Measurements from ENCODE around the gene YPEL2.
"Not testable (repeated sequence)": the region's sequence is repeated elsewhere in the genome, so short reads cannot be mapped to it uniquely, and the experiment has no call there.

YPEL2 gene, protein sequence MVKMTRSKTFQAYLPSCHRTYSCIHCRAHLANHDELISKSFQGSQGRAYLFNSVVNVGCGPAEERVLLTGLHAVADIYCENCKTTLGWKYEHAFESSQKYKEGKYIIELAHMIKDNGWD

GRCh38 chr17:59331129-59331928 is at the start of gene YPEL2:
Gene YPEL2, plus strand, starts transcription at chr17:59331655. Its CDS starts 21,755 bp downstream, at chr17:59353410.
- peak; percentile 98 for FAIRE-seq

GRCh38 chr17:59284317-59284716 is 47.1 kb upstream of the YPEL2 start:
- DNase-seq (ENCODE audit: insufficient read length, low spot score) (no peak), FAIRE-seq (no peak)

More at GRCh38 chr17:59331129-59331928, at the start of gene YPEL2:
- DNase-seq (ENCODE audit: insufficient read length, low spot score) = peak; percentile 100

DNA sequence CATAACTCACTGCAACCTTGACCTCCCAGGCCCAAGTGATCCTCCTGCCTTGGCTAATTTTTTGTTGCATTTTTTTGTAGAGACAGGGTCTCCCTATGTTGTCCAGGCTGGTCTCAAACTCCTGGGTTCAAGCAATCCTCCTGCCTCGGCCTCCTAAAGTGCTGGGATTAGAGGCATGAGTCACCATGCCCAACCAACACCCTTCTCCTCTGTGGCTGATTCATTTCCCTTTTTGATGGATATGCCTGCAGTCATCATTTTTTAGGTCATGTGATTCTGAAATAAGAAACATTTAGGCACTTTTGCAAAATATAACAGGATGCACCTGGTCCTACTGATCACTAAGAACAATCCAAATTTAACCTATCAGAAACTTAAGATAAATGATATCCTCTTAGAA is 44.0 kb upstream of the YPEL2 start:
- DNase-seq (ENCODE audit: insufficient read length, low spot score) (peak; percentile 62), FAIRE-seq (peak; percentile 38)

DNA sequence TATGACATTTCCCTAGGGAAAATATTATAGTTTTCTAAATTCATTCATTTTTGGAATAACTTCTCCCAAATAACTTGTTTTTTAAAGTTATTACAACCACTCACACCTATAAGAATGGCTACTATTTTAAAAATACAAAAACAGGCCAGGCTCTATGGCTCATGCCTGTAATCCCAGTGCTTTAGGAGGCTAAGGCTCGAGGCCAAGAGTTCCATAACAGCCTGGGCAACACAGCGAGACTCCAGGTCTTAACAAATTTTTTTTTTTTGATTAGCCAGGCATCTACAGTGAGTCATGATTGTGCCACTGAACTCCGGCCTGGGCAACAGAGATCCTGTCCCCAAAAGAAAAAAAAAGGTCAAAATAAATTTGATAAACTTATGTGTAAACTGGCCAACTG is 43.6 kb upstream of the YPEL2 start:
- no peak for FAIRE-seq

GRCh38 chr17:59289981-59290301 is 41.5 kb upstream of the YPEL2 start:
- no peak for DNase-seq (ENCODE audit: insufficient read length, low spot score)
- no peak for FAIRE-seq

More for the DNA sequence above, 43.6 kb upstream of the YPEL2 start:
- no peak for DNase-seq (ENCODE audit: insufficient read length, low spot score)

- not testable (repeated sequence) for FAIRE-seq; DNase-seq (ENCODE audit: insufficient read length, low spot score)
Measured at GRCh38 chr17:59290302-59290998, 41.0 kb upstream of the YPEL2 start.

- FAIRE-seq = no peak
- no peak for DNase-seq (ENCODE audit: insufficient read length, low spot score)
Measured at GRCh38 chr17:59292174-59292523, 39.3 kb upstream of the YPEL2 start.

GRCh38 chr17:59296190-59296589 is 35.3 kb upstream of the YPEL2 start:
- no peak for DNase-seq (ENCODE audit: insufficient read length, low spot score)
- no peak for FAIRE-seq

- FAIRE-seq = no peak
- DNase-seq (ENCODE audit: insufficient read length, low spot score) = no peak
Measured at GRCh38 chr17:59298521-59298920, 32.9 kb upstream of the YPEL2 start.

DNA sequence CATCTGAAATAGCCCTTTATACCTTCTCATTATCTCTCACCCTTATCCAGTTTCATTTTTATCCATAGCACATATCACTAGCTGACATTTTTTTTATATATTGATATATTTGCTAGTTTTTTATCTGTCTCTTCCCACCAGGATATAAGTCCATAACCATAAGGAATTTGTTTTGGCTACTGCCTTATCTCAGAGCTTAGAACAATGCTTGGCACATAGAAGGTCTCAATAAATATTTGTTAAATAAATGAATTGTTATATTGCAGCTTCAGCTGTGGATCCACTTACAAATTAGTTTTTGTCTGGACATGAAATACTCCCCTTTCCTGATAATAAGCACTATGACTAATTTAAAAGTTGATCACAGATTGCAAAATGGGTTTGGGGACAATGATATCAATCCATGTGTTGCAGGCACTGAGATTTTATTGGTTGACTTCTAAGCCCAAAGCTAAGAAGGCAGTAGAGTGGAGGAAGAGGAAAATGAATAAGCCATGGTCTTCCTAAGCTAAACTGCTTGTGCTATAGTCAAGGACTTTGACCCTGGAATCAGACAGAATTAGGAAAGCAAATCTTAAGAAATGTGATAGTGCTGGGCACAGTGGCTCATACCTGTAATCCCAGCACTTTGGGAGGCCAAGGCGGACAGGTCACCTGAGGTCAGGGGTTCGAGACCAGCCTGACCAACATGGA is 31.9 kb upstream of the YPEL2 start:
- FAIRE-seq (no peak), DNase-seq (ENCODE audit: insufficient read length, low spot score) (no peak)

GRCh38 chr17:59300941-59301340 is 30.5 kb upstream of the YPEL2 start:
- FAIRE-seq (no peak), DNase-seq (ENCODE audit: insufficient read length, low spot score) (no peak)

GRCh38 chr17:59304811-59305210 is 26.6 kb upstream of the YPEL2 start:
- DNase-seq (ENCODE audit: insufficient read length, low spot score) = no peak
- FAIRE-seq = no peak

- FAIRE-seq (no peak), DNase-seq (ENCODE audit: insufficient read length, low spot score) (no peak)
Measured at GRCh38 chr17:59310263-59310920, 21.1 kb upstream of the YPEL2 start.

DNA sequence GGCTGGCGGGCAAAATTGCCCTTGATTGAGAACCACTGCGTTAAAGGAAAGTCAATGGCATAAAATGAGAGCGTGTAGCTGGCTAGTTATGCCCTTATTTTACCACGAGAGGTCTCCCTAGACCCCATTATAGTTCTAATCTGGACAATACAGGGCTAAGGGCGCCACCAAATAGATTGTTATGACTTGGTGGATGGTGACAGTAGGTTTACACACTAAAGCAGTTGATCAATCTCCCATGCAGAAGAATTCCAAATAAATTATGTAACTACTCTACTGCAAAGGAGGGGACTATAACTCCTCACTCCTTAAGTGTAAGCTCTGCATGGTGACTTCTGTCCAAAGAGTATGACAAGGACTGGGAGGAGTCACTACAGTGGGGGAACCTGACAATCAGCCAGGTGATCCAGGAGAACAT is 20.4 kb upstream of the YPEL2 start:
- FAIRE-seq (peak; percentile 89), DNase-seq (ENCODE audit: insufficient read length, low spot score) (peak; percentile 85)

GRCh38 chr17:59311521-59311920 is 19.9 kb upstream of the YPEL2 start:
- not testable (repeated sequence) for FAIRE-seq; DNase-seq (ENCODE audit: insufficient read length, low spot score)

- DNase-seq (ENCODE audit: insufficient read length, low spot score) (no peak), FAIRE-seq (no peak)
Measured at GRCh38 chr17:59315866-59316265, 15.6 kb upstream of the YPEL2 start.

DNA sequence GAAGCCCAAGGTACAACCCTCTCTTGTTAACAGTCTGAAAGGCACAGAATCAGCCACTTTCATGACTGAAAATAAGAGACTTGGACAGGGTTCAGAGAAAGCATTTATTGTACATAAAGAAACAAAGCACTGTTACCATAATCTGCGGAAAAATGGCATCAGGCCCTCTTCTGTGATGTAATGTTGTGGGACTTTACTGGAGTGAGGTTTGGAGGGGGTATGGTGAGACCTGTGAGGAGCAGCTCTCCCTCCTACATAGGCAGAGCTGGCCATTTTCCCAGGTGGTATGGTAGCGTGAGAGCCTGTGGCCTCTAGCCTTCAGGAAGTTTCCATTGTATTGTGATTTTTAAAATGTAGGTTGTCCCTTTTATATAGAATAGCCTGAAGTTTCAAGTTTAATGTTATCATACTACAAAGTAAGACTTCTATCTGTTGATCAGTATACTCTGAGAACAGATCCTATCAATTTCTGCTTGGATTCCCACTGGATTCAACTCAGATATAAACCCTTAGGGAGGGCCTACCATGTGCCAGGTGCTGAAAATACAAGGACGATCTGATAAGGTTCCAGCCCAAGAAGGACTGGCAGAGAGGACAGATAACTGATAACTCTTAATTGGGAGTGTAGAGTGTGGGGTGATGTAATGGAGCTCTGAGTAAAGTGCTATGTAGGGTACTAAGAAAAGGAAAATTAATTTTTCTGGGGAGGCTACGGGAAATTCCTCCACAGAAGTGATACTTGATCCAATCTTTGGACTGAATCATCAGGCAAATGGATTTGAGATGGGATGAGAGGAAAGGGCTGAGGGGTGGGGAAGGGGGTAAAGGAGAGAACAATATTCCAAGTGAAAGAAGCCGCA is 4.1 kb upstream of the YPEL2 start:
- FAIRE-seq (no peak), DNase-seq (ENCODE audit: insufficient read length, low spot score) (no peak)

DNA sequence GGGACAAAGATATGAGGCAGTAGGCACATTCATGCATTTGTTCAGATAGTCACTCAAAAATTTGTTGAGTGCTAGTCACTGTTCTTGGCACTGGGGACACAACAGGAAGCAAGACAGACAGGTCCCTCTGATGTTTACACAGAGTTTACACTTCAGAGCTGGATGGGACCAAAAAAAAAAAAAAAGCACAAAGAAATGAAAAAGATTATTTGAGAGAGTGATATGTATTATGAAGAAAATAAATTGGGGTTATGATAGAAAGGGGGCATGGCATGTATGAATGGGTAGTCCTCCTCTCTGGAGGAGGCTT is 3.5 kb upstream of the YPEL2 start:
- DNase-seq (ENCODE audit: insufficient read length, low spot score) (no peak), FAIRE-seq (no peak)

DNA sequence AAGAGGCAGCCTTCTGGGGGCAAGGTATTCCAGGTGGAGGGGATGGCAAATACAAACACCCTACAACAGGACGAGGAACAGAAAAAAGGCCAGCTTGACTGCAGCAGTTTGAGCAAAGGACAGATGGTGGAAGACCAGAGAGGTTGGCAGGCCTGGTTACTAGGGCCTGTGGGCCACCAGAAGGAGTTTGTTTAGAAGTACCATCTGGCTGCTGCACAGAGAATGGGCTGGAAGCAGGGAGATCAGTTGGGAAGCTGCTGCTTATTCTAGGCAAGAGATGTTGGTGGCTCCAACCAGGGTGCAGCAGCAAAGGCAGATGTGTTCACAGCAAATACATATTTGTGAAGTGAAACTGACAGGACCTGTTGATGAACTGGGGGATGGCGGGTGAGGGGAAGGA is 2.9 kb upstream of the YPEL2 start:
- FAIRE-seq (no peak), DNase-seq (ENCODE audit: insufficient read length, low spot score) (no peak)
